ENCODE data around the gene VAMP3.

Gene VAMP3

GRCh38 chr1:7824701-7825100, 53.6 kb downstream of the VAMP3 start:
- peaks cover 24% of the 10 kb centered on the region for H3K36me3 ChIP-seq (ENCODE audit: control insufficient read depth, low read depth, low read length)
- no peak overlapping the region for H3K4me3 ChIP-seq (ENCODE audit: low read length)
- no peak overlapping the region for H3K27ac ChIP-seq (ENCODE audit: low read length)
- no peaks in the 10 kb centered on the region for H3K9me3 ChIP-seq (ENCODE audit: control insufficient read depth, low read depth, low read length)
- no peak overlapping the region for H3K9ac ChIP-seq (ENCODE audit: low read length)
- H3K27me3 ChIP-seq (ENCODE audit: control insufficient read depth, insufficient read depth, low read length), result no peaks in the 10 kb centered on the region
- H3K4me1 ChIP-seq (ENCODE audit: control insufficient read depth, low read depth, low read length), result no peaks in the 10 kb centered on the region

GRCh38 chr1:7826363-7826762, 55.3 kb downstream of the VAMP3 start:
- Histone ChIP-seq H3K36me3 (ENCODE audit: control insufficient read depth, low read depth, low read length) (peaks cover 23% of the 10 kb centered on the region), H3K27me3 (ENCODE audit: control insufficient read depth, insufficient read depth, low read length) (no peaks in the 10 kb centered on the region), H3K4me1 (ENCODE audit: control insufficient read depth, low read depth, low read length) (no peaks in the 10 kb centered on the region), H3K9ac (ENCODE audit: low read length) (no peak overlapping the region), H3K27ac (ENCODE audit: low read length) (no peak overlapping the region), H3K9me3 (ENCODE audit: control insufficient read depth, low read depth, low read length) (no peaks in the 10 kb centered on the region), H3K4me3 (ENCODE audit: low read length) (no peak overlapping the region)

GRCh38 chr1:7827126-7827955, 56.2 kb downstream of the VAMP3 start:
- Histone ChIP-seq H3K4me1 (ENCODE audit: control insufficient read depth, low read depth, low read length) (no peaks in the 10 kb centered on the region), H3K4me3 (ENCODE audit: low read length) (no peak overlapping the region), H3K9me3 (ENCODE audit: control insufficient read depth, low read depth, low read length) (no peaks in the 10 kb centered on the region), H3K27ac (ENCODE audit: low read length) (no peak overlapping the region), H3K27me3 (ENCODE audit: control insufficient read depth, insufficient read depth, low read length) (no peaks in the 10 kb centered on the region), H3K9ac (ENCODE audit: low read length) (no peak overlapping the region), H3K36me3 (ENCODE audit: control insufficient read depth, low read depth, low read length) (peaks cover 23% of the 10 kb centered on the region)

All from iPS-18a (cell line).